NCI-H748 (cell line): ENCODE data around the gene REC8.
A peak's percentile ranks its signal among the peaks of the same experiment; 100 is the strongest.

Source experiments
- DNase-seq: peaks from one replicate; lab custom pipeline; 2025; ENCODE audit not compliant: unreplicated experiment; lab: John Stamatoyannopoulos, UW

The REC8 gene

GRCh38 chr14:24181371-24182077 lies 9.6 kb downstream of the REC8 start:
- no peak for DNase-seq

GRCh38 chr14:24182110-24182882 lies 10.4 kb downstream of the REC8 start:
- no peak for DNase-seq

- DNase-seq: no peak
Observed at GRCh38 chr14:24183014-24183481, 11.2 kb downstream of the REC8 start.

GRCh38 chr14:24184104-24184970 lies 12.5 kb downstream of the REC8 start:
- no peak for DNase-seq

GRCh38 chr14:24185026-24185425 lies 13.1 kb downstream of the REC8 start:
- DNase-seq: no peak

GRCh38 chr14:24185741-24186140 lies 13.9 kb downstream of the REC8 start:
- DNase-seq: no peak

GRCh38 chr14:24186831-24187538 lies 15.1 kb downstream of the REC8 start:
- DNase-seq: no peak

GRCh38 chr14:24187539-24187915 lies 15.6 kb downstream of the REC8 start:
- DNase-seq: no peak

- DNase-seq: peak; percentile 99
Observed at GRCh38 chr14:24188251-24189058, 16.6 kb downstream of the REC8 start, which contains the start of gene IPO4. Gene IPO4, minus strand, starts transcription at chr14:24188816. Its CDS starts 29 bp downstream, at chr14:24188787.

- DNase-seq: no peak
Observed at GRCh38 chr14:24189059-24189375, 17.1 kb downstream of the REC8 start.

GRCh38 chr14:24189460-24189859 lies 17.6 kb downstream of the REC8 start:
- DNase-seq: no peak

- no peak for DNase-seq
Observed at GRCh38 chr14:24190416-24190815, 18.5 kb downstream of the REC8 start.

GRCh38 chr14:24192933-24193332 lies 21.1 kb downstream of the REC8 start:
- no peak for DNase-seq

- no peak for DNase-seq
Observed at GRCh38 chr14:24194186-24194872, 22.4 kb downstream of the REC8 start.

- no peak for DNase-seq
Observed at GRCh38 chr14:24194873-24195185, 22.9 kb downstream of the REC8 start.

- DNase-seq: peak; percentile 85
Observed at GRCh38 chr14:24195186-24196070, 23.5 kb downstream of the REC8 start, which contains the start of gene TM9SF1. Gene TM9SF1, minus strand, starts transcription at chr14:24195441. Its CDS starts 422 bp downstream, at chr14:24195019.

GRCh38 chr14:24196071-24197055 lies 24.5 kb downstream of the REC8 start:
- peak; percentile 51 for DNase-seq
